Stimulated activated CD4-positive, alpha-beta T cell treated with anti-CD3 and anti-CD28 coated beads, Interleukin-15, amount 100 ng/mL, for 1 hour (primary cell): ENCODE data around the gene DOLPP1.

ENCODE experiments used
- DNase-seq, 2 donors: peaks; one replicate each; pipeline ENCODE4 v3.0.0-alpha.2; 2020; ENCODE audit warnings: low read depth in 1 of 2, low spot score in 1 of 2

DOLPP1 gene

GRCh38 chr9:129136446-129137035, 55.6 kb downstream of the DOLPP1 start:
- no peak for DNase-seq

- DNase-seq = no peak
These were observed 56.6 kb downstream of the DOLPP1 start for GRCh38 chr9:129137292-129138143.

GRCh38 chr9:129138144-129138462, 57.2 kb downstream of the DOLPP1 start:
- DNase-seq = no peak

GRCh38 chr9:129138476-129139232, 57.7 kb downstream of the DOLPP1 start:
- no peak for DNase-seq

GRCh38 chr9:129139233-129139992, 58.5 kb downstream of the DOLPP1 start:
- DNase-seq = peak; percentile 37 to 48

- DNase-seq = peak; percentile 56 to 62
These were observed 59.1 kb downstream of the DOLPP1 start for GRCh38 chr9:129139993-129140396.
